HL-60/S4 treated with phorbol 12-myristate 13-acetate at 8.2 ng/mL for 4 days and 3 days (cell line): Measurements from ENCODE around the gene LRP3.
"Not testable (repeated sequence)": the region's sequence is repeated elsewhere in the genome, so short reads cannot be mapped to it uniquely, and the experiment has no call there.

Experiments
- in situ Hi-C: fragments of 300-500 bp; cut with MboI; formaldehyde crosslinking; loops from 2 replicates; pipeline ENCODE4 v1.15.0; 2022; ENCODE audit warnings: low sequenced_read_pairs

LRP3 gene

DNA sequence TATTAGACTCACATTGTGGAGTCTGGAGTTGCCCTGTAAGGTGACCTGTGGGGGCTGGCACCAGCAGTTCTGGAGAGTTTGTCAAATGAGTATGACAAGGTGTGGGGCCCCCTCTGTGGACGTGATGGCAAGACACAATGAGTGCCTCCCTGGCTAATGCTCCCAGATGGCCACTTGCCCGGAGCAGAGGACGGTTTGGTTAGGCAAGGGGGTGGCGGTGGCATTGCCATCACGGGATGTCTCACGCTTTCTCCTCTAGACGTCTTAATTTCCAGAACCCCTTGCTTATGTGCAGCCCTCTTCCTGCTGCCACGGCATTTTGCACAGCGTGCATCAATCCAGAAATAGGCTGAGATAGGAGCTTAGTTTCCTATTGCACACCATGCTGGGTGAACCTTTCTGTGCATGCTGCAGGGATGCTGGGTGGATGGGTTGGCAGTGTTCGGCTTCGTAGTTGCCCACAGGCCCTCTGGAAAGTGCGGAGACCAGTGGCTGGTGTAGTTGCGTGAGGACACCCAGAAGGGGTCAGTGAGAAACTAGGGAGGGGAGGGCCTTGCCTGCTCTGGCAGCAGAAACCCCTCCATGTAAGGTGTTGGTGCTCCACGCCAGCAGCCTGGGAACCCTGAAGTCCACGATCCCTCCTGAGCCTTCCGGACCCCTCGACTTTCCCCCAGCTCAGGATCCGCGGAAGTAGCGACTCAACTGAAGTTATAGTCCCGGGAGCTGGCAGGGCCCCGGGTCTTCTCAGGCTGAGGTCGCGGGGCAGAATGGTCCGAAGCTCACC, 18.1 kb upstream of the LRP3 start:
- in situ Hi-C loops: no loop called here

DNA sequence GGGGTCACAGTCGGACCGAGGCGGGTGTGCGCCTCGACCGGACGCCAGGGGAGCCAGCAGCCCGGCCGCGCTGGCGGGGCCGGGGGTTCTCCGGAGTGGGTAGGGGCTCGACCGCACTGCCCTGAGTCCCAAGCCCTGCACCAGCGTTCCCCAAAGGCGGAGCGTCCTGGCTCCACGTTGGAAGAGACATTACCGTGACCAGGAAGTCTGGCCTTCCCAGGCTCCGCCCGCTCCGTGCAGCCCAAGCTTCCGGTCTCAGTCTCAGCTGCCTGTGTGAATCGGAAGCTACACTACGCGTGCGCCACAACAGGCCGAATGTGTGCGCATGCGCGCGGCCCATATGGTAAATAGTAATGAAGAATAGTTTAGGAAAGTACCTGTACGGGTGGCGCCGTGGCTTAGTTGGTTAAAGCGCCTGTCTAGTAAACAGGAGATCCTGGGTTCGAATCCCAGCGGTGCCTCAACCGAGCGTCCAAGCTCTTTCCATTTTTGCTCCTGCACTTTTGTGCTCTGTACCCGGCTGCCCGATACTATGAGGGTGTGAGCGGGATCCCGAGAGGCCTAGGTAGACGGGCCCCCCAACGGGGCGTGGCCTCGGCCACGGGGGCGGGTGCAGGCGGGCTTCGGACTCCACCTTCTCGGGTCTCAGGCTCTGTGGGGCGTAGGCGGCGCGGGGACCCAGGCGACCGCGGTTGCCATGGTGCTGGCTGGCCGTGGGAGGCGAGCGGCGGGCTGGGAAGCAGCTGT, 17.3 kb upstream of the LRP3 start:
- in situ Hi-C loops: no loop called here

DNA sequence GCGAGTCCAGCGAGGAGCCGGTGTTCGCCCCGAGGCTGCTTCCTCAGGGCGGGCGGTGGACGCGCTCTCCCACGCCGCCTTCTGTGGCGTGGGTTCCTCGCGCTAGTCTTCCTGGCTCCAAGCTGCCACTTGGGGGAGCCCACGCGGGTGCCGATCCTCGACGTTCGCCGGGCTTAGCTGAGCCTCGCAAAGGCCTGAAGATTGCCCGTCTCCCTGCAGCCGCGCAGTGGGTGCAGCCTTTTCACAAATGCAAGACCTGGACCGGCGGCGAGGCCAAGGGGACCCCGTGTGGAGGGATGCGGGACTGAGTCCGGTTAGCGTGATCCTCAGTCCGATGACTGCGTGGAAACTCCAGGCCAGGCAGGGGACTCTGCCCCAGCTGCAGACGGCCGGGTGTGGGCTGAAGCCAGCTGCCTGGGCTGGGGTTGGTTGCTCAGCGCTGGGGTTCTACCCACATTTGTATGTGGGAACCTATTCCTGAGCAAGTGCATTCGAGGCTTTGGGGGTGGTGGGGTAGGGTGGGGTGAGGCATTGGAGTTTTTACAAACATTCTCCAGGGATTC, 16.6 kb upstream of the LRP3 start:
- in situ Hi-C loops: no loop called here

DNA sequence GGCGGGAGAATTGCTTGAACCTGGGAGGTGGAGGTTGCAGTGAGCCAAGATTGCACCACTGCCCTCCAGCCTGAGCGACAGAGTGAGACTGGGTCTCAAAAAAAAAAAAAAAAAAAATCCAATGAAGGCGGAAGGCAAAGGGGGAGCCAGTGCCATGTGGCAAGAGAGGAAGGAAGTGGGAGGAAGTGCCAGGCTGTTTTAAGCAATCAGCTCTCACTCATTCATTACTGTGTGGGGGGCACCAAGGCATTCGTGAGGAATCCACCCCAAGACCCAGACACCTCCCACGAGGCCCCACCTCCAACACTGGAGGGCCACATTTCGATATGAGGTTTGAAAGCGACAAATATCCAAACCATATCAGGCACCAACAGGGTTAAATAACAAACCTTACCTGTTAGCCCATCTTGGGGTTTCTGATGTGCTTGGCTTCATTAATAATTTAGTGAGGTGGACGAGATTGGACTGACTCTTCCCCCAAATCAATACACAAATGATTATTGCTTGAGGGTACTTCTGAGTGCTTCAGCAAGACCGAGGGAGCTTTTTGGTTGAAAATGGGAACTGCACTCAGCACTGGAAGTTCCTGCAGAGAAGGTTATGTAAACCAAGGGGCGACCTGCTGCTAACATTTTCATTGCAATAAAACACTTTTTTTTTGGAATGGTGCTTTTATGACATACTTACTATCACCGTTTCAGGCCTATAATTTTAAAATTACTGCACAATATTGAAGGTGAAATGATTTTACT, 7.5 kb upstream of the LRP3 start:
- in situ Hi-C loops: no loop called here

DNA sequence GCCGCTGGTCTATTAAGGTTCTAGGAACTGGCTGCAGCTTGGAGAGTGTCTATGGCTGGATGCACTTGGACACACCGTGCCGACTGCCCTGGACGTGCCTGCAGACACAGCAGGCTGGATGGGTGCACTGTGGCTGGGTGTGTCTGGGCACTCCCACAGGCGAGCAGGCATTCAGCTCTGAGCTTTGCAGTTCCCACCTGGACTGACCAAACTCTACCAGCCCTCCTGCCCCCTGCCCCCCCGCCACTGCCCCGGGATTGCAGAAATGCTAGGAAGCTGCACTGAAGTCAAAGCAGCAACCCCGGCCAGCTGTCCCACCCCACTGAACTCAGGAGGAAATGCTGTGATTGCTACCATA, 7.0 kb upstream of the LRP3 start:
- in situ Hi-C loops: no loop called here

DNA sequence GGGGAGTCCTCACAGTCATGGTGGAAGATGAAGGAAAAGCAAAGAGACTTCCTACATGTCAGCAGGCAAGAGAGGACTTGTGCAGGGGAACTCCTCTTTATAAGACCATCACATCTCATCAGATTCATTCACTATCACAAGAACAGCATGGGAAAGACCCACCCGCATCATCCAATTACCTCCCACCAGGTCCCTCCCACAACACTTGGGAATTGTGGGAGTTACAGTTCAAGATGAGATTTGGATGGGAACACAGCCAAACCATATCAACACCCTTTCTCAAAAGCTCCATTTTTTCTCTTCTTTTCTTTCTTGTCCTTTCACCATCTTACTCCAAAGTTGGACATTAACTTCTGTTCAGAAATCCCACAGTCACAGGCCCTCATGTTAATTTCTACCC, 4.7 kb upstream of the LRP3 start:
- in situ Hi-C loops: no loop called here

DNA sequence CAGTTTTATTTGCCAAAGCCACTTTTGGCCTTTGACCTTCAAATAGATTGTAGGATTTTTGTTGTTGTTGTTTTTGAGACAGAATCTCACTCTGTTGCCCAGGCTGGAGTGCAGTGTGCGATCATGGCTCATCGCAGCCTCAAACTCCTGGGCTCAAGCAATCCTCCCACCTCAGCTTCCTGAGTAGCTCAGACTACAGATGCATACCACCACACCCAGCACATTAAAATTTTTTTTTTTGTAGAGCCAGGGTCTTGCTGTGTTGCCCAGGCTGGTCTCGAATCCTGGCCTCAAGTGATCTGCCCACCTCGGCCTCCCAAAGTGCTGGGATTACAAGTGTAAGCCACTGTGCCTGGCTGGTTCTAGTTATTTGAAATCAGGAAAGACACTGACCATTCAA, 3.0 kb upstream of the LRP3 start:
- in situ Hi-C loops: not testable (repeated sequence)

DNA sequence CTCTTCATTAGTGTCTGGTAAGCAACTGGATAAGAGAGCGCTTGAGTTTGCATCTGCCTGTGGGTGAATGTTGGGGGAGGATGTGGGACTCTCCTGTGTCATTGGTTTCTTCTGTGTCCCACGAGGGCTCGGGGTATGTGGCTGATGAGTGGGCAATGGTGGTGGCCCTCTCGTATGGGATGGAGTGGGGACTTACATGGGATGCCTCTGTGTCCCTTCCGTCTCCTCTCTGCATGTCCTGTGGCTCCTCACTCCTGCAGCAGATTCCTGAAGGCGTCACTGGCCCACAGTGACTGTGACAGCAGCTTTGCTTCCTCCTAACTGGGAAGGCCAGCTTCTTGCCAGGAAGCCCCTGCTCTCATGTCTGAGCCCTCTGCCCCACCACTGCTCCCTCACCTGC, 2.6 kb upstream of the LRP3 start:
- in situ Hi-C loops: no loop called here

DNA sequence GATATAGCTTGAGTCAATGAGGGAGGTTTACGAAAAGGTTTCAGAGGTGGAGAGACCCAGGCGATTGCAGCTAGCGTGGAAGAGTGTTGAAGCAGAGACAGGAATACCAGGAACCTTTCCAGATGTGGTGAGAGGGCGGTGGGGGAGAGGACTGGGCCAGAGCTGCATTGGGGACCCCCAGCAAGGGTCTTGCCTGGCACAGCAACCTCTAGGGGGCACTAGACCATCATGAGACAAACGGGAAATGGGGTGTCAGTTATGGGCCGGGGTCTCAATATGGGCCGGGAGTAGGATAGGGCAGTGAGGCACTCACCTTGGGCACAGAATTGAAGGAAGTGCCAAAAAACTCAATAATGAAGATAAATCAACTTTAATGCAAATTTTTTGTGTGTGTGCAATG, 2.1 kb upstream of the LRP3 start:
- in situ Hi-C loops: no loop called here

DNA sequence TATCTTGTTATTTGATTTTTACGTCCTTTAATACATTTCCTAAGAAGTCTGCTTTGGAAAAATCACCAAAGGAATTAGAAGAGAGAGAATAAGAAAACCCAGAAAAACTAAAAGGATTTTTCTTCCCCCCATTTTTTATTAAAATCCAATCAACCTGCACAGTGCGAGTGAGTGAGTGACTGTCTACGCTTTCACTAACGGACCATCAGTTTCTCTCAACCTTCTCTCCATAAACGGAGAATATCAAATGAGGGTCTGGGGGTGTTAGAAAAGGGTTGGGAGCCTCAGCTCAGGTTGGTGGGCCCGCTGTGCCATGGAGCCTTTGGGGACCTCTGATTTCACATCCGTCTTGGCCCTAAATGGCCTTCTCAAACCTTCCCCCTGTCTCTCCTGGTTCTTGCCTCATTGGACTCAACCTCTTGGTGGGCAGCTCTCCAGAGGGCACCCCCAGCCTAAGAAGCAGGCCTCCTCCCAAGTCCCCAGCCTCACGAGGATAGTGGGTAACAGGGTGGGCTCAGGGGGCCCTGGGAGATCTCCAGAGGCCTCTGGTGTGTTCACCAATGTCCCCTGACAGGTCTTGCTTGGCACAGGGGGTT, 763 bp upstream of the LRP3 start:
- in situ Hi-C loops: no loop called here

DNA sequence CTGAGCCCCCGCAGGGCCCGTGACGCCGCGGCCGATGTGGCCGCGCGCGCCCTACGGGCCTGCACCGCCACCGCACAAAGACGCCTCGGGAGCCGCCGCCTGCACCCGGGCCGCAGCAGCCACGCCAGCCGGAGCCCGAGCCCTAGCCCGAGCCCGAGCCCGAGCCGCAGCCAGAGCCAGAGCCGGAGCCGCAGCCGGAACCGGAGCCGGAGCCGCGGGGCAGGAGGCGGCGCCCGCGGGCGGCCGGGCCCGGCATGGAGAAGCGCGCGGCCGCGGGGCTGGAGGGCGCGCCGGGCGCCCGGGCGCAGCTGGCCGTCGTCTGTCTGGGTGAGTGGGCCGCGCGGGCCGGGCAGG, 379 bp downstream of the LRP3 start:
- in situ Hi-C loops: no loop called here

DNA sequence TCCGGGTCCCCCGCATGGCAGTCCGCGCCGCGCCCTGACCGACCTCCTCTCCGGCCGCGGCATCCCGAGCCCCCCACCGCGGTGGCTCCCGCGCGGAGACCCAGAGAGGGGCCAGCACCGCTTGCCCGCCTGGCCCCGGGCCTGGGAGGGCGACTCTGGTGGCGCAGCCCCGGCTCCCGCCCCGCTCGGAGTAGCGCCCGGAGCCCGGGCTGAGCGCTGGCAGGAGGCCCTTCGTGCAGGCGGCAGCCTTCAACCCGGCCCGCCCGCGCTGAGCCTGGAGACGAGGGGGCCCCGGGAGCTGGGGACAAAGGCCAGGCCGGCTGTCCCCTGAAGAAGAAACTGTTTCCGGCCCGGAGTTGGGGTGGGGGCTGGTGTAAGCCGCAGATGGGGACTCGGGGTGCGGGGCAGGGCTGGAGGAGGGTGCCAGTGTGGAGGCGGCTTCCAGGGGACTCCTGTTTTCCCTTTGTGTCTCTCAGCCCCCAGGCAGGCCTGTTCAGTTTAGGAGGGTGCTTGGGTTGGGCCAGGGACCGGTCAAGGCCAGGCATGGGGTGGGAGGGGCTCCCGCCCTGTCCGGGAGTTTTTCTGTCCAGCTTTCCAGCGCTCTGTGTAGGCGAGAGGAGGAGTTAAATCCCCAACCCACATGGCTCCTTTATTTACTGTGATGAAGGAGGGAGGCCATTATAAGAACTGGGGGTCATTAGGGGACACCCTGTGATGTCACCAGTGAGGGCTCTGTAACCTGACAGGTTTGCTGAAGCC, 935 bp downstream of the LRP3 start:
- in situ Hi-C loops: no loop called here

DNA sequence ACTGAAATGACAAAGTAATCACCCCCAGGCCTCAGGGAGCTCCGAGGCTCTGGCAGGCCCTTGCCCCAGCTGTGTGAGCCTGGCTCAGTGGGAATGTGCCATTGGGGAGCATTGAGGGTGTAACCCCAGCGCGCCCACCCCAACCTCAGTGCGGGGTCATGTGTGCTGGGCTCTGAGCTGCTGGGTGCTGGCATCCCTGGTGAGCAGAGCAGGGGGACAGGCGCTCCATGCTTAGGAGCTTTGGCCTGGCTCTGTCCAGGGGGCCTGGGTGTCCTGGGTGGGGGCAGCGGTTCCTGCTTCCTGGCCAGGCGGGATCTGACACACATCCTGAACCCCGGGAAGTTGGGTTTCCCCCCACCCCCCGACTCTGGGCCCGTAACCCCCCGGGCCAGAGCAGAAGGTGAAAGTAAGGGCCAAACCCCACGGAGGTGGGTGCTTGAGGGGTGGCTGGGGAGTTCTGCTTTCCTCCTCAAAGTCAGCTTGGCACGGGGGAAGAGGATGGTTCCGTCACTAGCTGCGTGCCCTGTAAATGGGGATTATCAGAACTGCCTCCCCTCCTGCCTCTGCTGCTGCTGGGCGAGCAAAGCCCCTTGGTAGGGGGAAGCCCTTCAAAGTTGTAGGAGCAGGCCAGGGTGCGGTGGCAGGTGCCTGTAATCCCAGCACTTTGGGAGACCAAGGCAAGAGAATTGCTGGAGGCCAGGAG, 1.7 kb downstream of the LRP3 start:
- in situ Hi-C loops: no loop called here

DNA sequence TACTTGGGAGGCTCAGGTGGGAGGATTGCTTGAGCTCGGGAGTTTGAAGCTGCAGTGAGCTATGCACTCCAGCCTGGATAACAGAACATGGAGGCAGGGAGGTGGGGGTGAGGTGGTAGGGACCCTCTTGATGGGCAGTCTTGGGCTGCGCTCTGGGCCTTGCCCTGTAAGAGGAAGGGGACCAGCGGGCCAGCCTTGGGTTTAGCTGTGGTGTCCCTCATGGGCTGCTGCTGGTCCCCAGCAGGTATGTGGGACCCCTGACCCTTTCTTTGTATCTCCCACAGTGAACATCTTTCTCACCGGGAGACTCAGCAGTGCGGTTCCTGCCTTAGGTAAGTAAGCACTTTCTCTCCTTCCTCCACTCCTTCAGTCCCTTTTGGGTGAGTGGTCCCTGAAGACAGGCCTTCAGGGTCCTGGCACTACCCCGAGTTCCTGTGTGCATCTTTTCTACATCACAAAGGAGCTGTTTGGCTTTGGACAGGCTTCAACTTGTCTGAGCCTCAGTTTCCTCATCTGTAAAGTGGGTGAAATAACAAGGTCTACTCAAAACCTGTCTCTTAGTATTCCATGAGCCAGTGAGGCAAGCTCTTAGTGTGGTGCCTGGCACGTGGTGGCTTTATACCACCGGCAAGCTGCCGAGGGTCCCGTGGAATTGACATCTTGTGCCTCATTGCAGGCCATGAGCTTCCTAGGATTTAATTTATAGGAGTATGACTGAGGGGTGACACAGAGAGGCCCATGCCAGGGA, 2.5 kb downstream of the LRP3 start:
- in situ Hi-C loops: no loop called here

DNA sequence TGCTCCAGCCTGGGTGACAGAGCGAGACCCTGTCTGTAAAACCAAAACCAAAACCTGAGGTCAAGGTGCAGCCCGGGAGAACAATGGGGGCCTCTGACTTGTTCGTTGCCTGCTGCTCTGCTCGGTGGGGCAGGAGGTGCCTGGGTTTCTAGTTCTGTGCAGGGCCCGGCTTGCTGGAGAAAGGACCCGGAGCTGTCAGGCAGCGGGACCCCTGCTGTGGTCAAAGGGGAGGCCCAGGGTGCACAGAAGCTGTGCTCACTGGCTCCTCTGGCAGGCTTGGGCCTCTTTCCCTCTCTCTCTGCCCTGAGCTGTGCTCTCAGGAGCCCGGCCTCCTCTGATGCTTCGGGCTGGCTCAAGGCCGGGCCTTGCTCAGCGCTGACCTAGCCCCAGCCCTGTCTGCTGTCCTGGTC, 3.5 kb downstream of the LRP3 start:
- in situ Hi-C loops: no loop called here

DNA sequence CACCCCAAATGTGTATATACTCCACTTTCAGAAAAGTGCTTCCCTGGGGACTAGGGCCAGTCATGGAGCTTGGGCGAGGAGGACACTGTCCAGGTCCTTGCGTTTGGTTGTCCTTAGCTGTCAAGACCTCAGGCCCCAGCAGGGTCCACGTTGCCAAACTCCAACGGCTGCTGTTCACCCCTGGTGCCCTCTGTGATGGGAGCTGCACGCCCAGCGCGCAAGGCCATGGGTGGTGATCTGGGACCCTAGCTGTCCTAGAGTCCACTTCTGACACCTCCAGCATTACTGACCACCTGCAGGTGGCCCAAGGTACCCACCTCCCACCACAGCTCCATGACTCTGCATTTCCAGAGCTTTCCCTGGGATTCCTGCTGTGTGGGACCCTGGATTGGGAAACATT, 4.0 kb downstream of the LRP3 start:
- in situ Hi-C loops: no loop called here

DNA sequence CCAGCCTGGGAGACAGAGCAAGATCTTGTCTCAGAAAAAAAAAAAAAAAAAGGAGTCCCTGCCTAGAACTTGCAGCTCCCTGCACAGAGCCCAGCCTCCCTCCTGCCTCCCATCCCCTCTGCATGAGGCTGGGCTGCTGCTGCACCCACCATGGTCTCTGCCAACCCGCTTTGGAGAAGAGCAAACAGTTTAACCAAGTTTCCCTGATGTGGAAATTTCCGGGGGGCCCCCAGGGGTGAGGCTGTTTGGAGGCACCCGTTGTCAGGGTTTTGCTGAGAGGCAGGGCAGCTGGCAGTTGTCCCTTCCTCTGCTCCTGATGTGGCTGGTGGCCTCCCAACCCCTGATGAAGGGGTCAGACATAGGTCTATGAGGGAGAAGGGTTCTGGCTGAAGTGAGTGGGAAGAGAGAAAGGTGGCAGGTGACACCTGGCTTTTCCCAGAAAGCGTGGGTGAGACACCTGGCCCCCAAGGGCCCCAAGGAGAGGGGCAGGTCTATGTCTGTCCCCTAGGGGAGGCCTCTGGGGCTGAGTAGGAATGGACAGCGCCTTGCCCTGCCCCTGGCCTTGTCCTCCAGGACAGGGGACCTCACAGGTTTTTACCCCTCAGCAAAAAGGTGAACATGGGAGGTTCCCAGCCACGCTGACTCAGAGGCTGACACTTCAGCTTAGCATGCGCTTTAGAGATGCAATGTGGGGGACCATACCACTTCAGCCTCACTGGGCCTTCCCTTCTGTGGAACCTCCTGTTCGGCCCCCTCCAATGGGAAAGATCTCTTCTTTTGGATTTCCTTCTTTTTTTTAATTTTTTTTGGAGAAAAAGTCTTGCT, 5.5 kb downstream of the LRP3 start:
- in situ Hi-C loops: no loop called here

DNA sequence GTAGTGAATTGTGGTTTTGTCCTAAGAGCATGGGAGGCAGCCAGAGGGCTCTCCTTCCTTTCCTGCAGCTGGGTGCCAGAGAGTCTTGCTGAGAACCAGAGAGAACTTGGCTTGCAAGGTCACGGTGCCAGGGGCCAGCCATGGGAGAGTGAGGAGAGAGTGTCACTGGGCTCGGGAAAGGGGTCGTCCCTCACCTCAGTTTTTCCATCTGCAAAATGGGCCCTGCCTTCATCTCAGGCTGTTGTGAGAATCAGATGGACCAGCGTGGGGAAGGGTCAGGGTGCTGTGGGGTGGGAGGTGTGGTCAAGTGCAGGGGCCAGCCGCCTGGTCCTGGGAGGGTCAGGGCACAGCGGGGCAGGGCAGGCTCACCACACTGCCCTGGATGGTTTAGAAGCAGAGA, 7.3 kb downstream of the LRP3 start:
- in situ Hi-C loops: no loop called here
